HCT116 (cell line): ENCODE data around the gene CD3E. TPM values are rescaled to one million over a fixed set of nuclear protein-coding genes. Genes with fewer than 3 reads are reported as not detected.

Experiments used
- ATAC-seq: fragments of 200-7000 bp; cut with Tn5 transposase; 2 replicates; pipeline ENCODE4 v1.9.1; 2020; ENCODE audit warnings: mild to moderate bottlenecking, moderate library complexity
- BruUV-seq: library from RNA; stranded (reverse); fragments of 400-500 nt; replicated peaks from 2 replicates; lab custom pipeline; 2021; lab: Mats Ljungman, UMichigan
- CTCF ChIA-PET: fragments of 300-600 bp; sonication (Branson Sonifier 250); formaldehyde crosslinking; loops from one replicate; lab custom pipeline; 2021; ENCODE audit warnings: antibody characterized with exemption; lab: Charles Lee
- POLR2A ChIA-PET: fragments of 300-600, 350-600 bp; sonication (Branson Sonifier 250); formaldehyde crosslinking; loops from one replicate; lab custom pipeline; 2021; ENCODE audit warnings: antibody characterized with exemption; lab: Charles Lee
- RAD21 ChIA-PET, 2 experiments: fragments of 300-600 bp; sonication (Branson Sonifier 250); formaldehyde crosslinking; loops; one replicate each; lab custom pipeline; 2023; ENCODE audit warnings: low total read pairs in 2 of 2; ENCODE audit not compliant: uncharacterized antibody in 2 of 2, unreplicated experiment in 2 of 2, low non-redundant PET in 1 of 2; lab: Charles Lee
- DNase-seq: peaks from one replicate; pipeline ENCODE4 v3.0.0-alpha.2; 2010; ENCODE audit warnings: low read depth, low spot score
- H2AFZ ChIP-seq: fragments of 200-600 bp; shearing (Covaris generic), sonication (generic); 2 replicates; pipeline ENCODE4 v1.6.1; 2017; ENCODE audit warnings: low read depth, mixed run types, mixed read lengths, antibody characterized with exemption, low read length; ENCODE audit not compliant: poor library complexity, severe bottlenecking
- H3K27ac ChIP-seq: 2 replicates; pipeline ENCODE4 v1.5.1; 2012; ENCODE audit warnings: low read depth, low read length
- H3K27me3 ChIP-seq: fragments of 200-600 bp; sonication (generic); 2 replicates; pipeline ENCODE4 v1.6.1; 2016; ENCODE audit warnings: mixed run types, low read length, mixed read lengths; ENCODE audit not compliant: insufficient read depth
- H3K36me3 ChIP-seq, 2 experiments: fragments of 200-500 bp in 1 of 2; fragments of 200-600 bp in 1 of 2; sonication (Bioruptor generic) in 1 of 2; sonication (generic) in 1 of 2; 2 replicates each; pipeline versions ENCODE4 v1.5.1 to v1.6.1; 2014 to 2016; ENCODE audit warnings: low read length in 2 of 2, inconsistent platforms in 1 of 2, mixed read lengths in 1 of 2, mixed run types in 1 of 2; ENCODE audit not compliant: insufficient read depth in 2 of 2, control insufficient read depth in 1 of 2
- H3K4me1 ChIP-seq, 2 experiments: fragments of 200-600 bp in 1 of 2; sonication (generic) in 1 of 2; 2 replicates each; pipeline versions ENCODE4 v1.5.1 to v1.6.1; 2012 to 2017; ENCODE audit warnings: low read length in 2 of 2, inconsistent platforms in 1 of 2, mild to moderate bottlenecking in 1 of 2, mixed read lengths in 1 of 2, mixed run types in 1 of 2, moderate library complexity in 1 of 2; ENCODE audit not compliant: insufficient read depth in 2 of 2, control insufficient read depth in 1 of 2
- H3K4me2 ChIP-seq: fragments of 200-600 bp; sonication (generic); 2 replicates; pipeline ENCODE4 v1.6.1; 2017; ENCODE audit warnings: mixed run types, low read length, mixed read lengths
- H3K4me3 ChIP-seq, 2 experiments: fragments of 200-600 bp in 1 of 2; sonication (generic) in 1 of 2; replicated peaks in 1 of 2; 2 replicates each; pipeline ENCODE4 v1.5.1; 2011 to 2016; ENCODE audit warnings: low read length in 2 of 2, control low read depth in 1 of 2, low read depth in 1 of 2, mild to moderate bottlenecking in 1 of 2, mixed read lengths in 1 of 2, mixed run types in 1 of 2
- H3K79me2 ChIP-seq: fragments of 200-600 bp; sonication (generic); 2 replicates; pipeline ENCODE4 v1.6.1; 2017; ENCODE audit warnings: mild to moderate bottlenecking, mixed run types, low read length, moderate library complexity, mixed read lengths; ENCODE audit not compliant: insufficient read depth
- H3K9ac ChIP-seq: fragments of 200-600 bp; sonication (generic); 2 replicates; pipeline ENCODE4 v1.6.1; 2016; ENCODE audit warnings: low read length, mixed read lengths
- H3K9me2 ChIP-seq: fragments of 200-600 bp; sonication (generic), shearing (Covaris generic); 2 replicates; pipeline ENCODE4 v1.6.1; 2017; ENCODE audit warnings: mixed run types, mild to moderate bottlenecking, moderate library complexity; ENCODE audit not compliant: insufficient read depth
- H3K9me3 ChIP-seq, 2 experiments: fragments of 200-500 bp in 1 of 2; fragments of 200-600 bp in 1 of 2; sonication (Bioruptor generic) in 1 of 2; sonication (generic) in 1 of 2; 2 replicates each; pipeline ENCODE4 v1.6.1; 2014 to 2017; ENCODE audit warnings: low read length in 2 of 2, mixed read lengths in 2 of 2, inconsistent platforms in 1 of 2, low read depth in 1 of 2, mild to moderate bottlenecking in 1 of 2, mixed run types in 1 of 2, moderate library complexity in 1 of 2; ENCODE audit not compliant: control insufficient read depth in 1 of 2, insufficient read depth in 1 of 2
- H4K20me1 ChIP-seq: fragments of 200-600 bp; sonication (generic), shearing (Covaris generic); 2 replicates; pipeline ENCODE4 v1.6.1; 2017; ENCODE audit warnings: mixed run types, mild to moderate bottlenecking, moderate library complexity; ENCODE audit not compliant: insufficient read depth
- FOSL1 ChIP-seq: IDR thresholded peaks from 2 replicates; pipeline ENCODE4 v1.6.1; 2012; ENCODE audit warnings: low read depth
- POLR2A ChIP-seq: IDR thresholded peaks from 2 replicates; pipeline ENCODE4 v1.7.0; 2011; ENCODE audit warnings: borderline replicate concordance; ENCODE audit not compliant: insufficient read depth, insufficient read length; ENCODE audit errors: extremely low read depth
- SP1 ChIP-seq: IDR thresholded peaks from 2 replicates; pipeline ENCODE4 v1.6.1; 2012; ENCODE audit warnings: low read depth
- YY1 ChIP-seq: IDR thresholded peaks from 2 replicates; pipeline ENCODE4 v1.6.1; 2011; ENCODE audit warnings: low read length, low read depth, moderate library complexity, mild to moderate bottlenecking; ENCODE audit not compliant: insufficient replicate concordance; ENCODE audit errors: extremely low read depth
- intact Hi-C: fragments of 100-400 bp; cut with micrococcal nuclease; formaldehyde crosslinking; loops from 2 replicates; pipeline ENCODE4 v1.10.0; 2022
- total RNA-seq: library from RNA; stranded (reverse); gene quantifications from one replicate; pipeline ENCODE4 v1.2.1, GENCODE V29; 2021; ENCODE audit not compliant: unreplicated experiment
- TF ChIP-seq, protein P1 (sequence below): IDR thresholded peaks from 2 replicates; pipeline ENCODE4 v1.6.1; 2011; ENCODE audit warnings: mild to moderate bottlenecking, low read length, moderate library complexity; ENCODE audit not compliant: insufficient replicate concordance; ENCODE audit errors: extremely low read depth
- TF ChIP-seq, protein P2 (sequence below): IDR thresholded peaks from 2 replicates; pipeline ENCODE4 v1.6.1; 2012; ENCODE audit warnings: low read depth

The CD3E gene
- total RNA-seq, 1 experiment from 2014 or later: 0.79 TPM

GRCh38 chr11:118321386-118322082, 17.0 kb downstream of the CD3E start:
- no peak overlapping the region for H3K4me3 ChIP-seq
- H3K27ac ChIP-seq: no peak overlapping the region
- no TSS peak for BruUV-seq
- intact Hi-C loops: no loop called here
- no peak overlapping the region for H3K4me2 ChIP-seq
- ChIA-PET POLR2A (no interaction called here), CTCF (interaction anchor here (1.9 kb wide), 1 partner anchor 26 kb away, joined by 4 read pairs; no protein-coding TSS in a partner anchor), RAD21 (no interaction called here)
- H3K79me2 ChIP-seq: no peaks in the 10 kb centered on the region
- no peak for DNase-seq
- 0 out of 2 replicates have a peak, but pooled peaks cover 2% of the 10 kb centered on the region for H3K9me2 ChIP-seq
- H3K27me3 ChIP-seq: no peaks in the 10 kb centered on the region
- H3K9me3 ChIP-seq: no peaks in the 10 kb centered on the region
- H4K20me1 ChIP-seq: no peaks in the 10 kb centered on the region
- peaks cover 0 to 6% of the 10 kb centered on the region in 2 experiments; a peak in 2 of 4 replicates for H3K4me1 ChIP-seq
- H3K9ac ChIP-seq: no peak overlapping the region
- no peaks in the 10 kb centered on the region for H3K36me3 ChIP-seq
- TF ChIP-seq, protein P1, sequence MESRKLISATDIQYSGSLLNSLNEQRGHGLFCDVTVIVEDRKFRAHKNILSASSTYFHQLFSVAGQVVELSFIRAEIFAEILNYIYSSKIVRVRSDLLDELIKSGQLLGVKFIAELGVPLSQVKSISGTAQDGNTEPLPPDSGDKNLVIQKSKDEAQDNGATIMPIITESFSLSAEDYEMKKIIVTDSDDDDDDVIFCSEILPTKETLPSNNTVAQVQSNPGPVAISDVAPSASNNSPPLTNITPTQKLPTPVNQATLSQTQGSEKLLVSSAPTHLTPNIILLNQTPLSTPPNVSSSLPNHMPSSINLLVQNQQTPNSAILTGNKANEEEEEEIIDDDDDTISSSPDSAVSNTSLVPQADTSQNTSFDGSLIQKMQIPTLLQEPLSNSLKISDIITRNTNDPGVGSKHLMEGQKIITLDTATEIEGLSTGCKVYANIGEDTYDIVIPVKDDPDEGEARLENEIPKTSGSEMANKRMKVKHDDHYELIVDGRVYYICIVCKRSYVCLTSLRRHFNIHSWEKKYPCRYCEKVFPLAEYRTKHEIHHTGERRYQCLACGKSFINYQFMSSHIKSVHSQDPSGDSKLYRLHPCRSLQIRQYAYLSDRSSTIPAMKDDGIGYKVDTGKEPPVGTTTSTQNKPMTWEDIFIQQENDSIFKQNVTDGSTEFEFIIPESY: no peak
- TF ChIP-seq, protein P2, sequence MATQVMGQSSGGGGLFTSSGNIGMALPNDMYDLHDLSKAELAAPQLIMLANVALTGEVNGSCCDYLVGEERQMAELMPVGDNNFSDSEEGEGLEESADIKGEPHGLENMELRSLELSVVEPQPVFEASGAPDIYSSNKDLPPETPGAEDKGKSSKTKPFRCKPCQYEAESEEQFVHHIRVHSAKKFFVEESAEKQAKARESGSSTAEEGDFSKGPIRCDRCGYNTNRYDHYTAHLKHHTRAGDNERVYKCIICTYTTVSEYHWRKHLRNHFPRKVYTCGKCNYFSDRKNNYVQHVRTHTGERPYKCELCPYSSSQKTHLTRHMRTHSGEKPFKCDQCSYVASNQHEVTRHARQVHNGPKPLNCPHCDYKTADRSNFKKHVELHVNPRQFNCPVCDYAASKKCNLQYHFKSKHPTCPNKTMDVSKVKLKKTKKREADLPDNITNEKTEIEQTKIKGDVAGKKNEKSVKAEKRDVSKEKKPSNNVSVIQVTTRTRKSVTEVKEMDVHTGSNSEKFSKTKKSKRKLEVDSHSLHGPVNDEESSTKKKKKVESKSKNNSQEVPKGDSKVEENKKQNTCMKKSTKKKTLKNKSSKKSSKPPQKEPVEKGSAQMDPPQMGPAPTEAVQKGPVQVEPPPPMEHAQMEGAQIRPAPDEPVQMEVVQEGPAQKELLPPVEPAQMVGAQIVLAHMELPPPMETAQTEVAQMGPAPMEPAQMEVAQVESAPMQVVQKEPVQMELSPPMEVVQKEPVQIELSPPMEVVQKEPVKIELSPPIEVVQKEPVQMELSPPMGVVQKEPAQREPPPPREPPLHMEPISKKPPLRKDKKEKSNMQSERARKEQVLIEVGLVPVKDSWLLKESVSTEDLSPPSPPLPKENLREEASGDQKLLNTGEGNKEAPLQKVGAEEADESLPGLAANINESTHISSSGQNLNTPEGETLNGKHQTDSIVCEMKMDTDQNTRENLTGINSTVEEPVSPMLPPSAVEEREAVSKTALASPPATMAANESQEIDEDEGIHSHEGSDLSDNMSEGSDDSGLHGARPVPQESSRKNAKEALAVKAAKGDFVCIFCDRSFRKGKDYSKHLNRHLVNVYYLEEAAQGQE: no peak
- no peak for TF ChIP-seq YY1
- TF ChIP-seq FOSL1: no peak
- no peak for TF ChIP-seq POLR2A
- no peak for TF ChIP-seq SP1
- no peak for ATAC-seq
- H2AFZ ChIP-seq: no peak overlapping the region
